NCI-H2029 treated with DMSO at 0.1 percent for 48 hours (cell line): Measurements from ENCODE around the gene CIB2.
"Not testable (repeated sequence)": the region's sequence is repeated elsewhere in the genome, so short reads cannot be mapped to it uniquely, and the experiment has no call there.

ENCODE experiments used
- DNase-seq: peaks from one replicate; lab custom pipeline; 2025; lab: John Stamatoyannopoulos, UW

Gene CIB2

DNA sequence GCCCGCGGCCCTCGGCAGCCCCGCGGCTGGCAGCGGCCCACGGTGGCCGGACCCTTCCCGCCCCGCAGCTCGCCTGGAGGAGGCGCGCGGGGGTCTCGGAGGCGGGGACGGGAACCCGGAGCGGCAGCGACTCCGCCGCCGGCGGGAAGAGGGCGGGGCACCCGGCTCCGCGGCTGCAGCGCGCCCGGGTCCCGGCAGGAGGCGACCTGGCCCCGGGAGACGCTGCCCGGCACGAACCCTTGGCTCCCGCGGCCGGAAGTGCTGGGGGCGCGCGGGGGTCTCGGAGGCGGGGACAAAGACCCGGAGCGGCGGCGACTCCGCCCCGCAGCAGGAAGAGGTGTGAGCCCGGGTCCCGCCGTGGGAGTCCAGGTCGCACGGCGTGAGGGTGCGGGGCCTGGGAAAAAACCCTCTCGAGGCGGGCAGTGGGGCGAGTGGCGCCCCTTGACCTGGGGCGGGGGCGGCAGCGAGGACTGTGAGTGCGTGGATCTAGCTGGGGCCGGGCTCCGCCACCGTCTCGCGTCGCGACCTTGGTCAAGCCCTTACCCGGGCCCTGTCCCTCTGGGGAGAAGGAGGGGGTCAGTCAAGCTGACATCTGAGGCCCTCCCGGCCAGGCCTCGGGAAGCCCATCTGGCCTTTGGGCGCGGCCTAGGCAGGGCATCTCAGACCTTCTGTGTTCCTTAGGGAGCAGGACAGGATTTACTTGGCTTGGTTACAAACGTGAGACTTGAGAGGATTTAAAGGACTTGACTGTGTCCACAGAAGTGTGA, at the start of gene CIB2:
TSS of gene CIB2 (minus strand) at position 151 of the 767 bp plus-strand sequence. CDS start 230 bp downstream, outside the sequence.
- DNase-seq: peak; percentile 5

DNA sequence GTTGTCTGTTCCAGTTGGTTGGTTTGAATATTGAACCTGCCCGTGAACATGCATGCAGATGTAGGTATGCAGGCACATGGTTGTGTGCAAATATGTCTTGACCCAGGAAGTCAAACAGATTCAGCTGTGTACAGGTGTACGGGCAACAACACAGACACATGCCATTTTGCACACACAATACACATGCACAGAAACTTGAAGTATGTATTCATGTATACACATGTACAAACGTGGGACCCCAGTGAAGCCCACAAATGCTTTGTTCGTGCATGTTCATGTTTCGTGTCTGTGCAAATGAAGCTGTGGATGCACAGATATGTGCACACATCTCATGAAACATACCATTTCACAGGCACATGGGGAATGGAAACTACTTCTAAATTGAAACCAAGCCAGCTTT, 48.7 kb upstream of the CIB2 start:
- no peak for DNase-seq

DNA sequence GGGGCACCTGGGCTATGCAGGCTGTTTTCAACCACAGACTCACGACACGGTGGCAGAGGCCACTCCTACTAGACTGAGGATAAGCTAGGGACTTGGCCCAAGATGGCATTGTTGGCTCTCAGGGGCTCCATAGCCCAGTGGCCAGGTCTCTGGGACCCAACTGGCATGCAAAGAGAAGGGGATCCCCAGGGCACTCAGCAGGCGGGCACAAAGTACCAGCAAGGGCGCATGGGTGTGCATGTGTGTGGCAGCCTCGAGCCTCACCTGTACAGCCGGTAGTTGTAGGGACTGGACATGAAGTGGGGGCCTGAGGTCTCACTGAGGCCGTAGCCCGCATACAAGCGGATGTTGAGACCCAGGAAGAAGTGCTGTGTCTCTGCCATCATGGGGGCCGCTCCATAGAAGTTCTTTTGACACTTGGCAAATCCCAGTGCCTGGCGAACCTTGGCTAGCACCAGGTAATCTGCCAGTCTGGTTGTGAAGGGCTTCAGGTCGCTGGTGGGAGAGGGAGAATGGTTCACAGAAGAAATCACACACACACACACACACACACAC, 48.1 kb upstream of the CIB2 start:
- DNase-seq: no peak

DNA sequence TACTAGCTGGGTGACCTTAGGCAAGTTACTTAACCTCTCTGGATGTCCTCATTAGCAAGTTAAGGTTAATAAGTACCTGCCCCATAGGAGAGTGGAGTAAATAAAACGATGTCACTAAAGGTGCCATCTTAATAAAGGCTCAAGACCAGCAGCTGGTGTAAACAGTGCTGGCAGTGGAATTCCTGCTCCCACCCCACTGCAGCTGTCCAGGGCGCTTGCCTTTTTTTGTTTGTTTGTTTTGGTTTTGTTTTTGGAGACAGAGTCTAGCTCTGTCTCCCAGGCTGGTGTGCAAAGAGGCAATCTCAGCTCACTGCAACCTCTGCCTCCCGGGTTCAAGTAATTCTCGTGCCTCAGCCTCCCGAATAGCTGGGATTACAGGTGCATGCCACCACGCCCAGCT, 46.8 kb upstream of the CIB2 start:
- DNase-seq: no peak

DNA sequence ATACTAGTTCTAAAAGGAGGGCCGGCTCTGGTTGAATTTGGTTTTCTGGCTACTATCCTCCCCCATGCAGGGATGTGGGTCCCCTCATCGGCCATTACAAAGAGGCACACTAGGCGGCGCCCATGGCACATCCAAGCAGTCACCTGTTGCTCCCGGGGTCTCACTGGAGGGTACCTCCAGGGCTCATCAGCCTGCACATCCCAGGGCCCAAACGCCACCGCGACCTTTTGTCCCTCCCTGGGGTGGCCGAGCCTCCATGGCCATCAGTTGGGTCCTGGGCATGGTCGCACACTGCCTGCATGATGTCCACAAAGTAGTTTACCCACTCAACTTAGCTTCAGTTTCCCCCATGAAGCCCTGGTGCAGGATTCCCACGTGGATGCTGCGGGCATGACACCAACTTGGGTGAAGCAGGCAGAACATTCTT, 46.2 kb upstream of the CIB2 start:
- DNase-seq: no peak

DNA sequence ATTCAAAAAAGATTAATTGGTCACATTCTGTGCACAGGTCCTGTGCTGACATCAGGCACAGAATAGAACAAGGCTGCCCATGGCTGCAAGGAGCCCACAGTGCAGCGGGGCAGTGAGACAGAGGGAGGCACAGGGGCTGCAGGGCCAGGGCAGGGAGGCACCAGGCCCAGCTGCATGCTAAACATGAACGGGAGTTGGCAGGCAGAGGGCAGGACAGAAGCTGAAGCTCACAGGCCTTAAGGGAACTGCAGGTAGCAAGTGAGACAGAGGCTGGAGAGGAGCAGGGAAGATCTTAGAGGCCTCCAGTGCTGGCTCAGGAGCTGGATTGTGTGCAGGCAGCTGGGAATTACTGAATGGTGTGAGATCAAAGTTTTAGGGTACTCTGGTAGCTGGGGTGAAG, 44.1 kb upstream of the CIB2 start:
- DNase-seq: no peak

DNA sequence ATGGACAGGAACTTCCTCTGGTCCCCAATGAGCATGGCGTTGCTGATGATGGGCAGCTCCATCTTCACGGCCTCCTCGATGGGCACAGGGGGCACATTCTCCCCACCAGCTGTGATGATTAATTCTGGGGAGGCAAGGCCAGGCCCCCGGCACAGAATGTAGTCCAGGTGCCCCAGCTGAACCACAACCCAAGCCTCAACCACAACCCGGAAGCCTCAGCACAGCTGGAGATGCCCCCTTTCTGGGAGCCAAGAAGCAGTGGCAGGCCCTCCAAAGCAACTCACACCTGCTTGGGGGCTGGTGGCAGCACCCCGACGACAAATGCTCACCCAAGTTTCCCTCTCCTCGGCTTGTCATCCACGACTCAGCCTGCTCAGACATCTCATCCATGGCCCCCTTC, 43.2 kb upstream of the CIB2 start:
- DNase-seq: no peak

DNA sequence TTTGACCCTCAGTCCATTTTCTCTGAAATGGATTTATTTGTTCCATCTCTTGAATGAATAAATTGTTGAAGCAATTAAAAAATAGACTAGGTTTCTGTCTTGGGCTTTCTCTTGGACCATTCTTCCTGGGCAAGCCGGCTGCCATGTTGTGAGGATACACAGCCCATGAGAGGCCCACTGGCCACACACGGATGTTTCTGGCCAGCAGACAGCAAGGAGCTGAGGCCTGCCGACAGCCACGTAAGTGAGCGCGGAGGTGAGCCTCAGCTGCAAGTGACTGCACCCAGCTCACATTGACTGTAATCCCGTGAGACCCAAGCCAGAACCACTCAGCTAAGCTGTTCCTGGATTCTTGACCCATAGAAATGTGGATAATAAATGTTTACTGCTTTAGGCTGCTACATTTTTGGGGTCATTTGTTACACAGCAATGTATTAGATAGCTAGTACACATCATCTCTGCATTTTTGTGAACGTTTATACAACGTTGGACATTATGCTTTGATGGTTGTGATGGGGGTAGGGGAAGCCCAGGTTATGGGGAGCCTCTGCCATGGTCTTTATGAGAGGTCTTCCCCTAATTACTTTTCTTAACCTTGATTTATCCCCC, 40.7 kb upstream of the CIB2 start:
- no peak for DNase-seq

DNA sequence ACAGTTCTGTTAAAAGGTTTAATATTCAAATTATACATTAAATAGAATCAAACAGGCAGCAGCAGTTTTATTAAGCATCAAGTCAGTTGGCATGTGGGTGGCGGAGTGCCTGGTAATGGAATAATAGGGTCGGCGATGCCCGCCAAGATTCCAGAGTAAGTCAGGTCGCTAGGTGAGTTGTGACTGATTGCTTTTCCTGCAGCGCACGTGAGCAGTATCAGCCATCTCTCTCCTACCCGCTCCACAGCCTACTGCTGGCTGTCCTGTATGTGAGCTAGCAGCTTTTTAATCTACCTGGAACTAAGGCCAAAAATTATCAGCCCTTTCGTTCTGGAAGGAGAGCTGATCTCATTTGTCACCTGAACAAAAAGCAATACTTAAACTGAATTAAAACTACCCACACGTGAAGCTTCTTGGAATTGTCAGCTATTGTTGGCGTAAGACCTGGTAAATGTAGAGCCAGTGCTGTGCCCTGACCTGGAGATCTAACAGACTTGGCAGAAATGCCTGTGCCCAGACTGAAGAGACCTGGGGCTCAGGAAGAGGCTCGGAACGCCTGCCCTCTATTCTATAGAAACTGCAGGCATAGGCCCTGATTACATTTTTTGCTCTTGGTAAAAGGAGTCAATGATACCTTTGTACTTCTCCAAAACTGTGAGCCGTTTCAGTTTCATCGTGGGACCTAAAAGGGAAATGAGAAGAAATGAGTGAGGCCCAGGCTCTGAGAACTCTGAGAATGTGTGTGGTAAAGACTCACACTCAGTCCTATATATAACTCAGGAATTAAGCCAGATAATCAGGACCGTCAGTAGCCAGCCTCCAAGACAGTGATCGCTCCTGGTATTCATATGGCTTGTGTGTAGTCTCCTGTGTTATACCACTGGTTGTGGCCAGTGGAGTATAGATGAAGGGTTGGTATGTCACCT, 39.9 kb upstream of the CIB2 start:
- no peak for DNase-seq

DNA sequence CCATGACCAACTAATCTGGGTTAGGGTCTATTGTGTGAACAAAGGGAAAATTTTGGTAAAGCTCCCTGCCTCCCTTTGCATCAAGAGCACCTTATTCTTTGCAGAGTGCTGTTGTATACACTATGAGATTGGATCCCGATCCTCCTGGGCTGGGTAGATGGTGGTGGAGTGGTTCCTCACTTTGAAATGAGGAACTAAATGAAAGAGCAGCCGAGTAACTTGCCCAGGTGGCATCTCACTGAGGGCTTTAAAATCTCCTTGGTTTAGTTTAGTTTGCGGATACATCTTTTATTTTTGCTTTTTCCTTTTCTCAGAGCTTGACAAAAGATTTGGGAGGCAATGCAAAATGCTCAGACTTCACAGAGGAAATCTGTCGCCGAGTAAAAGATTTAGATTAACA, 37.4 kb upstream of the CIB2 start:
- no peak for DNase-seq

DNA sequence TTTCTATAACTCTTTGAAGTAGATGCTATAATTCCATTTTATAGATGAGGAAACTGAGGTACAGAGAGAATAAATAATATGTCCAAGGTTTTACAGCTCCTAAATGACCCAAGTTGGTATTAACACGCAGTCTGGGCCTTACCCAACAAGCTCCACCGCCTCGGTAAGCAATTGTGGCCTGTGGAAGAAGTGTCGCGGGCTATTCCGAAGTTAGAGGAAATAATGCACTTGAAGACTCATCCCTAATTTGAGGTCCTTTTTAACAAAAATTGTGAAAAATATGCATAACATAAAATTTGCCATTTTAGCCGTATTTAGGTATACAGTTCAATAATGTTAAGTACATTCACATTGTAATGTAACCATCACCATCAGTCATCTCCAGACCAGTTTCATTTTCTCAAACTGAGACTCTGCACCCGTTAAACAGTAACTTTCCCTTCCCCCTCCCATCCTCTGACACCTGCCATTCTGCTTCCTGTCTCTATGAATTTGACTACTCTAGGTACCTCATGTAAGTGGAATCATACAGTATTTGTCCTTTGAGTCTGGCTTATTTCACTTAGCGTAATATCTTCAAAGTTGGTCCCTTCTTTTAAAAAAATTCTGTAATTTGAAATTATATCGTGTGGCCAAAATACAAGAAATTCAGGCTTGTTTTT, 36.1 kb upstream of the CIB2 start:
- DNase-seq: no peak

DNA sequence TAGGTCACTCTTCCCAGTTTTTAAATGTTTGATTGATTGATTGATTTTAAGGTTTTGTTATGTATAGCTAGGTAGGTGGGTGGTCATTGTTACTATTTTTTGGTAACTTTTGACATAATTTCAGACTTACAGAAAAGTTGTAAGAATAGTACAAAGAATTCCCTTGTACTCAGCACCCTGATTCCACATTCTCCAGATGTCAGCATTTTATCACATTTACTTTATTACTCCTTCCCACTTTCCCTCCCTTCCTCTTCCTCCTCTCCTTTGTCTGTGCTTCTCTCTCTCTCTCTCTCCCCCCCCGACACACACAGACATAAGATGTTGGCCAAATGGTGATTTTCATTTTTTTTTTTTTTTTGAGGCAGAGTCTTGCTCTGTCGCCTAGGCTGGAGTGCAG, 32.8 kb upstream of the CIB2 start:
- DNase-seq: no peak

DNA sequence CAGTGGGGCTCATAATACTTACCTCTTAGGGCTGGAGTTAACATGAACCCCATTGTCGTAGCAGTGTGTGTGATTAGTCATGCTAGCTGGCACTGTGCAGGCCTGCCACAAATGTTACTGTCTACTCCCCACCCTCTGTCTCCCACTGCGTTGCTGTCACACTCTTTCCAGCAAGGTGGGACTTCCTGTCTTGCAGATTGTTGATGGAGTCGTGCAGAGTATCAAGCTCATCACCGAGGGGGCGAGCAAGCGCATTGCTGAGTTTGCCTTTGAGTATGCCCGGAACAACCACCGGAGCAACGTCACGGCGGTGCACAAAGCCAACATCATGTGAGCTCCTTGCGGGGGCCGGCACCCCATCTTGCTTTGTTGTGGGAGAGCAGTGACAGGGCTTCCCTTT, 30.8 kb upstream of the CIB2 start:
- no peak for DNase-seq

DNA sequence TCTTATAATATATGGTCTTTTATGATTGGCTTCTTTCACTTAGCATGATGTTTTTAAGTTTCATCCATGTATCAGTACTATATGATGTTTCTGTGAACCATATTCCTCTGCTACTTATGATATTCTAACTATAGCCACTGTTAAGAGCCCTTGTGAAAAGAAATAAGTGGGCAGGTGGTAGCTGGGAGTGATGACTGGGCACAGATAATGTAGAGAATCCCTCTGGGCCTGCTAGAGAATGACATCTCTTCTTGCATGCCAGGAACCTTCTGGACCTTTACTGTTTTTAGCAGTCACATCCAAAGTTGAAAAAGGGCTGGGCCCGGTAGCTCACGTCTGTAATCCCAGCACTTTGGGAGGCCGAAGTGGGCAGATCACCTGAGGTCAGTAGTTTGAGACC, 28.1 kb upstream of the CIB2 start:
- DNase-seq: no peak

DNA sequence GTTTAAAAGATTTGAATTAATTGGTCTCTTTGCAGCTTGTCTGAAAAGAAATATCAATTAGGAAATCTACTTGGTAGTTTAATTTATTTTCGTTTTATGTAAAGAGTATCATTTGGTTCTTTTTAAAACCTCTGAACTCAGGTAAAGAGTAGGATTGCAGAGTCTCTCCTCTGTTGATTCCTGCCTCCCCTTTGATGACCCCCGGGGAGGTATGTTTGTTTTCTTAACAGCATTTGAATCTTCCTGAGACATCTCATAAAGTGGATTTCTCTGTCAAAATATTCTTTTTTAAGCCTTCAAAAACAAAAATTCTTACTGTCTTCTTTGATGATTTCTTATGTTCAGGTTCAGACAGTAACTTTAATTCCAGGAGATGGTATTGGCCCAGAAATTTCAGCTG, 26.0 kb upstream of the CIB2 start:
- no peak for DNase-seq

DNA sequence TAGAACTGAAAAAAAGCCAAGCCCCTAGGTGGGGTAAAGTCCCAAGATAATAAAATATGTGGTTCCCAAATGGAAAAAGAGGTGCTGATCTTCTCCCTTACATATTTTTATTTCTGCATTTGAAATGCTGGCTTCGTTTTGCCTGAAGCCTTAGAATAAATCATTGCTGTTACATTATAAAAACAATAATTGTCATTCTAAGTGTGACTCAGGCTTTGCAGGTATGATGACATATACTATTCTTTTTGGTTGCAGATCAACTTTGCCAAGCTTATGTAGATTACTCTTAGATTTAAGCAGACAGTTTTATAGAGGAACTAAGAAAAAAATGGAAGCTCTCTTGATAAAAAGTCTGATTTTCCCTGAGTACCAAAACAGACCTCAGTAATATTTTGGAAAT, 25.4 kb upstream of the CIB2 start:
- no peak for DNase-seq

DNA sequence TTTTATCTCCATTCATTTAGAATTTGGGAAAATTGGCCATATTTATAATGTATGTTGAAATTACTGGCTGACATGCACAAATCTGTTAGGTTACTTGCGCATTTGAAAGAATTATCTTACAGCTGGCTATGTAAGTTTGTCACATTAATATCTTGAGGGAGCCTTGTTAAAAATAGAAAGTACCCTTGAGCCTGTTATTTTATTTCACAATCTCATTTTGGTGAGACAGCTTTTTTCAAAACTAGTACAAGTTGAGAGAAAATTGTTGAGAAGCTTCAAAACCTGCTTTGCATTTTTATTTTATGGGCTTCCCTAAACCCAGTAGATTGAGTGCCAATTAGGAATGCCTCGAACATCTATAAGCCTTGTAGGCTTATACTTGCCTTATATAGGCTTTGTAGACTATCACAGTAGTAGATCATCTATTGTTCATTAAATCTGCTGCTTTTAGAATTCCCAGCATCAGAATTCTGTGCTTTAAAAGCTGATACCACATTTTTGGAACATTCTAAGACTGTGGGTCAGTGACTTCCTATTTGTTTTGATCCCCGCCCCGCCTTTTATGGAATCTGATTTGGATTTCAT, 24.2 kb upstream of the CIB2 start:
- DNase-seq: no peak

DNA sequence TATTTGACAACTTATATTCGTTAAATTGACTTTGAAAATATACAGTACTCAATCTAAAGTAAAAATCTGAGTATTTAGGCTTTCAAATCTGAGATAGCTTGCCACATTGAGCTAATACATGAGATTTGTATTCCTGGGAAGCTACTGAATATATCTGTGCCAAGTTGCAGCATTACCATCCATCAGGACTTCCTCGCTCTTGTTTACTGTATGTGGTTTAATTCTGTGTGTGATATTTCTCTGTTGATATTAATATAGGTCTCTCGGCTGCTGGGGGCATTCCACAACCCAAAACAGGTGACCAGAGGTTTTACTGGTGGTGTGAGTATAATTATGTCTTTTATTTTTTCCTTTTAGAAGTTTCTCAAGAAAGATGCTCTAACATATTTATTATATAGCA, 23.7 kb upstream of the CIB2 start:
- DNase-seq: no peak

DNA sequence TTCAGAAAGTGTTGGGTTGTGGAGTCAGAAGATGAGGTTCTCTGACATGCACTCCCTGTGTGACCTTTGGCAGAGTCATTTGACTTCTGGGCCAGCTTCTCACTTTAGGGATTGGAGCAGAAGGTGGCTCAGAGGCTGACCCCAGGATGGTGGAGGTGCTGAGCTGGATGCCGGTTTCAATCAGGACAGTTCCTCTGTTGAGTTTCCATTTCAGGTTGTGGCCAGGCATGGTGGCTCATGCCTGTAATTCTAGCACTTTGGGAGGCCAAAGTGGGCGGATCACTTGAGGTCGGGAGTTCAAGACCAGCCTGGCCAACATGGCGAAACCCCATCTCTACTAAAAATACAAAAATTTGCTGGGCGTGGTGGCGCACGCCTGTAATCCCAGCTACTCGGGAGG, 19.8 kb upstream of the CIB2 start:
- DNase-seq: not testable (repeated sequence)

DNA sequence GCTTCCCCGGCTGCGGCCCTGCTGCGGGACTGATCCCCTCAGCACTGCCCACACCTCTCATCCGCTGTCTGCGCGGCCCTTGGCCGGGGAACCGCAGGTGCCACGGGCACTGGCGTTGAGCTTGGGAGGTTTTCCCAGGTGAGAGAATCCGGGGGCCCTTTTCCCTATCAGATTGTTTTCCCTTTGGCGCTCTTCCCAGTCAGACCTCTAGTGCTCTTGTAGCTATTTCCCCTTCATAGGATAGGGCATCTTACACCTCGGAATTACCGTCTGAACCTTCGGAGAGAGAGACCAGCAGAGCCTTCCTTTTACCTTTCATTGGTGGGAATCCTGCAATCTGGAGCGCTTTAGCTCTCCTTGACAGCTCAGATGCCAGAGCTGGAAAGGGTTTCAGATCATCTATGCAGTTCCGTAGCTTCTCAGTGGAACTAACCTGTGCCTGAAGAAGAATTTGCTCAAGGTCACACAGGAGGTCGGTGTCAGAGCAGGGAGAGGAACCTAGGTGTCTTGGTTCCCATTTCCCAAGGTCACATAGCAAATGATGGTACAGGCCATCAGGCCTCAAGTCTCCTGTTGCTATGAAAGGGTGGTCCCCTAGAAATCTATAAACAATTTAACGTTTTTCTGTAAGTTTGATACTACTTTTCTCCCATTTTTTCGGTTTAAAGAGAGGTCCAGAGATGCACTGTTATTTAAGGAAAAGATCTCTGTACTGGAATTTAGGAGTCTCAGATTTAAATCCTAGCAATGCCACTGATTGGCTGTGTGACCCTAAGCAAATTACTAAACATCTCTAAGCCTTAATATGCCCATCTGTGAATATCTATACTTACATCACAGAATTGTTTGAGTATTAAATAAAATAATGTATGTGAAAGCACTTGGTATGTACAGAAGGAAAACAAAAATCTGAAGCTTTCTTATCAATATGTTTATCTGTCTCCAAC, 18.8 kb upstream of the CIB2 start:
- DNase-seq: peak; percentile 74
